PFSK-1 (cell line): ENCODE data around the gene P2RY6. TPM values are rescaled to one million over a fixed set of nuclear protein-coding genes. Genes with fewer than 3 reads are reported as not detected.

ENCODE experiments used
- FOXP2 ChIP-seq: optimal IDR thresholded peaks from 2 replicates; pipeline ENCODE3; 2011; ENCODE audit warnings: borderline replicate concordance, control low read depth, inconsistent platforms; ENCODE audit not compliant: insufficient read depth; ENCODE audit errors: extremely low read length, extremely low read depth
- POLR2AphosphoS5 ChIP-seq: IDR thresholded peaks from 2 replicates; pipeline ENCODE4 v1.6.1; 2012; ENCODE audit warnings: low read depth, mild to moderate bottlenecking, control low read depth, low read length, moderate library complexity
- REST ChIP-seq, 2 experiments: IDR thresholded peaks; 2 replicates each; pipeline versions ENCODE4 v1.6.1 to v1.8.0; 2011 to 2012; ENCODE audit warnings: low read depth in 2 of 2, low read length in 2 of 2, control low read depth in 1 of 2, inconsistent platforms in 1 of 2, mild to moderate bottlenecking in 1 of 2, moderate library complexity in 1 of 2; ENCODE audit not compliant: insufficient read depth in 1 of 2
- SIN3A ChIP-seq: IDR thresholded peaks from 2 replicates; pipeline ENCODE4 v1.6.1; 2012; ENCODE audit warnings: mild to moderate bottlenecking, low read length, moderate library complexity, borderline replicate concordance; ENCODE audit not compliant: insufficient read depth
- TAF1 ChIP-seq: IDR thresholded peaks from 2 replicates; pipeline ENCODE4 v1.6.1; 2012; ENCODE audit warnings: low read length, control low read depth, borderline replicate concordance; ENCODE audit not compliant: insufficient read depth
- polyA plus RNA-seq: library from polyadenylated mRNA; unstranded; fragments of >200 nt; gene quantifications from one replicate; pipeline ENCODE4 v1.2.1, GENCODE V29; 2012; ENCODE audit warnings: low read depth, missing spikeins; ENCODE audit not compliant: insufficient read length

Gene P2RY6
- polyA plus RNA-seq, result 0.33 TPM

- TF ChIP-seq POLR2AphosphoS5 (no peak), FOXP2 (no peak), REST (IDR thresholded peaks at IDR 0.05; ENCODE audit: insufficient read depth in 1 of 2, low read depth in 2 of 2, low read length in 2 of 2) (no peak), SIN3A (no peak), TAF1 (no peak)
Measured at GRCh38 chr11:73271936-73272679, at the start of gene P2RY6. Gene P2RY6 (plus strand): TSS chr11:73272338. CDS start chr11:73296519, 24,181 bp downstream.

- no peak for TF ChIP-seq POLR2AphosphoS5
- no peak for TF ChIP-seq REST (IDR thresholded peaks at IDR 0.05; ENCODE audit: insufficient read depth in 1 of 2, low read depth in 2 of 2, low read length in 2 of 2)
- no peak for TF ChIP-seq SIN3A
- no peak for TF ChIP-seq FOXP2
- TF ChIP-seq TAF1, result no peak
Measured at GRCh38 chr11:73223998-73224730, 48.0 kb upstream of the P2RY6 start.

- TF ChIP-seq POLR2AphosphoS5, result no peak
- TF ChIP-seq SIN3A, result no peak
- no peak for TF ChIP-seq FOXP2
- TF ChIP-seq TAF1, result no peak
- TF ChIP-seq REST (IDR thresholded peaks at IDR 0.05; ENCODE audit: insufficient read depth in 1 of 2, low read depth in 2 of 2, low read length in 2 of 2), result no peak
Measured at GRCh38 chr11:73225001-73225686, 47.0 kb upstream of the P2RY6 start.

DNA sequence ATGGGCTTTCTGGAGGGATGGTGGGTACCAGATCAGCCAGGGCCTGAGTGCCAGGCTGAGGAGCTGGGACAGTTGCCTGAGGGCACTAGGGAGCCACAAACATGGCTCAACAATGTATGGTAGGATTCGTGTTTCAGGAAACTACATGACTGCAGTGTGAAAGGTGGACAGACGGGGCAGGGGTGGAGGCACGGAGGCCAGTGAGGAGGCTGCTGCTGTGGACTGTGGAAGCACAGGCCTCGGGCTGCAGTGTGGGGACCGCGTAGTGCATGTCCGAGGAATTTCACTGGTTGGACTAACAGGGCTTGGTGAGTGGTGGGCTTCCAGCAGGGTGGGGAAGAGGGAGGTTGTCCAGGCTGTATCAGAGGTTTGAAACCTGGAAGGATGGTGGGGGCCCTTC, 46.3 kb upstream of the P2RY6 start:
- TF ChIP-seq POLR2AphosphoS5, result no peak
- no peak for TF ChIP-seq SIN3A
- TF ChIP-seq TAF1, result no peak
- TF ChIP-seq FOXP2, result no peak
- TF ChIP-seq REST (IDR thresholded peaks at IDR 0.05; ENCODE audit: insufficient read depth in 1 of 2, low read depth in 2 of 2, low read length in 2 of 2), result no peak
